T47D (cell line): ENCODE results near the gene CRTC1.

Source experiments
- DNase-seq, 2 experiments: peaks; one replicate each; pipeline versions ENCODE4 v3.0.0 to v3.0.0-alpha.2; 2011 to 2012; ENCODE audit warnings: low read depth in 1 of 2, low spot score in 1 of 2
- JUND ChIP-seq: IDR thresholded peaks from 2 replicates; pipeline ENCODE4 v1.6.1; 2012; ENCODE audit warnings: low read depth
- in situ Hi-C: cut with HindIII; loops from 2 replicates; pipeline ENCODE4 v1.10.0; 2016; ENCODE audit warnings: low sequenced_read_pairs, low pct_unique_long_range_greater_than_20kb

The CRTC1 gene

DNA sequence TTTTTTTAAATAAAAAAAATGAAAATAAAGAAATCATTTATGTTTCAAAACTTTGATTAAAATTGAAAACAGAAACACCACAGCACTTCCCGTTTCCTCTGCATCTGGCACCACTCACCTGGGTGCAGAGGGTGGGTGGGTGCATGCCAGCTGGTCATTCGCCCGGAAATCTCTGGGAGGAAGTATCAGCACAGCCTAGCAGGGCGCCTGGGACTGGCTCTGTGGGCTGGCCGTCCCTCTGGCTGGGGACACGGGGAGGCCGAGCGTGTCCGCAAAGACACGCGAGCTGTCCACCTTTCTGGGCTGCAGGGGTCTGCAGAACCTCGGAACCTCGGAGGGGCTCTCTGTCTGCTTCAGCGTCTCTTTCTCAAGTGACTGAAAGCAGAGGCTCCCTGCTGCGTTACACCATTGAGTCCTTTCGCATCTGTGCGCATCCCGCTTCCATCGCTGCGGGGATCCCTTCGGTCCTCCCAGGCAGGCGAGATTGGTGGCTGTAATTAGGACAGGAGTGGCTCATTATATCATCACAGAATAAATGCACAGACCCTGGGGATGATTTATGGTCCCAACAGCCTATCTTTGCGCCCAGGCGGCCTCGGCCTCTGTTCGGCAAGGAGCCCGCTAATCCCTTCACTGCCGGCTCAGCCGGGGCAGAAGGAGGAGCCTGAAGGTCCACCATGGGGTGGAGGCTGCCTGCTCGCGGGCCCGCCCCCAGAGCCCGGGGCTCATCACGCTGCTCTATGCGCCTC, 17.2 kb downstream of the CRTC1 start:
- no peak for DNase-seq
- in situ Hi-C loops: no loop called here
- TF ChIP-seq JUND: no peak

GRCh38 chr19:18701250-18701608, 17.7 kb downstream of the CRTC1 start:
- DNase-seq: no peak
- no peak for TF ChIP-seq JUND
- in situ Hi-C loops: no loop called here

GRCh38 chr19:18704054-18704453, 20.6 kb downstream of the CRTC1 start:
- DNase-seq: no peak
- in situ Hi-C loops: no loop called here
- TF ChIP-seq JUND: no peak

DNA sequence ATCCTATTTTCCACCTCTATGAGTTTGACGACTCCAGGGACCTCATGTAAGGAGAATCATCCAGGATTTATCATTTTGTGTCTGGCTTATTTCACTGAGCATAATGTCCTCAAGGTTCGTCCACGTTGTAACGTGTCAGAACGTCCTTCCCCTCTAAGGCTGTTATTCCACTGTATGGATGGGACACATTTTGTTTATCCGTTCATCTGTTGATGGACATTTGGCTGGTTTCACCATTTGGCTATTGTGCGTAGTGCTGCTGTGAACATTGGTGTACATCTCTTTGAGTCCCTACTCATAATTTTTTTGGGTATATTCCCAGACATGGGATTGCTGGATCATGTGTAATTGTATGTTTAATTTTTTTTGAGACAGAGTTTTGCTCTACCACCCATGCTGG, 21.5 kb downstream of the CRTC1 start:
- in situ Hi-C loops: no loop called here
- no peak for DNase-seq
- TF ChIP-seq JUND: no peak

DNA sequence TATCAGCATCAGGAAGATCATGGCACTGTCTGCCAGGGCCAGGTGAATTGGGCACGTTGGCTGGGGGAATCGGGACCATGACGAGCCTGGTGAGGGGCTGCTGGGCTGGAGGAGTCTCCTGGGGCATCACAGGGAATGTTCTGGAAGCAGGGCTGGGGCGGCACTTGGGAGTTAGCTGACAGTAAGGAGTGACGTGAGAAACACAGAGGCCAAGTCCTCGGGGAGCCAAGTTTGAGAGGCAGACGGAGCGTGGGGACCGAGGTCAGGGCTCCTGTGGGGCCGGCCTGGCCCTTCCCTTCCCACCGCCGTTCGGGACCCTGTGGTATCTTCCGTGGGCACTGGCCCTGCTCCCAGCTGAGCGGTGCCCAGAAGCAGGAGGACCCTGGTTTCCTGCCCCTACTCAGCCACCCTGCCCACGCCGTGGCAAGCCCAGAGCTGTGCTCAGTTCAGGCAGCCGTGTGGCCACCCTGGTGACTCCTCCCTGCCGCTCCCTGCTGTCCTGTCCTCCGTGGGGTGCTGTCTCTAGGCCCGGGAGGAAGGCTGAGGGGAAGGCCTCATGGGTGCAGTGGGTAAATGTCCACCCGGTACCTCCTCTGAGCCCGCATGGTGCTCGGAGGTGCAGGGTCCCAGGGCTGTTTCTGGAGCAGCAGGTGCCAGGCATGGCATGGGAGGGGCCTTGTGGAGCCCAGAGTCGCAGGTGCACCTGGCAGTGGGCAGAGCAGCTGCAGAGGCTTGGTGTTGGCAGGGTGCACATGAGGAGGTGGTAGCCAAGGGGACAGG, 25.2 kb downstream of the CRTC1 start:
- no peak for DNase-seq
- TF ChIP-seq JUND: no peak
- in situ Hi-C loops: no loop called here

GRCh38 chr19:18709546-18709945, 26.1 kb downstream of the CRTC1 start:
- in situ Hi-C loops: no loop called here
- no peak for TF ChIP-seq JUND
- DNase-seq: no peak

- in situ Hi-C loops: no loop called here
- no peak for DNase-seq
- TF ChIP-seq JUND: no peak
Observed at GRCh38 chr19:18710186-18710585, 26.7 kb downstream of the CRTC1 start.

- in situ Hi-C loops: no loop called here
- no peak for DNase-seq
- TF ChIP-seq JUND: no peak
Observed at GRCh38 chr19:18710996-18711751, 27.7 kb downstream of the CRTC1 start.

- in situ Hi-C loops: no loop called here
- no peak for DNase-seq
- TF ChIP-seq JUND: no peak
Observed at GRCh38 chr19:18711893-18712292, 28.4 kb downstream of the CRTC1 start.

DNA sequence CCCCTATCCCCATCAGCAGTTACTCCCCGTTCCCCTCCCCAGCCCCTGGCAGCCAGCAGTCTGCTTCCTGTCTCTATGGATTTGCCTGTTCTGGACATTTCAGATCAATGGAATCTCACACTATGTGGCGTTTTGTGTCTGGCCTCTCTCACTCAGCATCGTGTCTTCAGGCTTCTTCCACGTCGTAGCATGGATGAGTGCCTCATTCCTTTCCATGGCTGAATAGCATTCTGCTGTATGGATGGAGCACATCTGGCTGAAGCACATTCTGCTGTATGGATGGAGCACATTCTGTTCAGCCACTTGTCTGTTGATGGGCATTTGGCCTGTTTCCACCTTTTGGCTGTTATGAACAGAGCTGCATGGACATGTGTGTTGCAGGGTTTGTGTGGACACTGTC, 29.5 kb downstream of the CRTC1 start:
- TF ChIP-seq JUND: no peak
- DNase-seq: no peak
- in situ Hi-C loops: no loop called here

DNA sequence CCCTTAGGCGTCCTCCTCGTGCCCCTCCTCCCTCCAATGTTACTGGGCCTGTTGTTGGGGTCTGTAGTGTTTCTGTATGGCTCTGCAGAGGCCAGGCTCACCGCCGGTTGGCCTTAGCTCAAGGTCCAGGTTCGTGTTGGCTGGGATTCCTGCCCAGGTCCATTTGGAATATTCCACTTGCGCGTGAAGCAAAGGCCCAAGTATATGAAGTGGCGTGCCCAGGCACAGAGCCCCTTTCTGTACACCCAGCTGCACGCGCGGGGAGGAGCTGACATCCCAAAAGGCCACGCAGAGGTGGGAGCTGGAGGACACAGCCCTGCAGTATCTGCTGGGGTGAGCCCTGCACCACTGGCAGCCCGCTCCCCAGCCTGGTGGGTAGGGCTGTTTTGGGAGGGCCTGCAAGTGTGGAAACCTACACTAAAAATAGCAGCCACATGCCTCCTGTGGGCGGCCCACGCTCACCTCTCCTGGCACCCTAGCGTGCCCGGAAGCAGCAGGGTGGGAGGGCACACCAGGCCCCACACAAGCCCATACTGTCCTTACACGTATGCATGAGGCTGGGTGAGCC, 30.2 kb downstream of the CRTC1 start:
- no peak for TF ChIP-seq JUND
- DNase-seq: no peak
- in situ Hi-C loops: no loop called here

DNA sequence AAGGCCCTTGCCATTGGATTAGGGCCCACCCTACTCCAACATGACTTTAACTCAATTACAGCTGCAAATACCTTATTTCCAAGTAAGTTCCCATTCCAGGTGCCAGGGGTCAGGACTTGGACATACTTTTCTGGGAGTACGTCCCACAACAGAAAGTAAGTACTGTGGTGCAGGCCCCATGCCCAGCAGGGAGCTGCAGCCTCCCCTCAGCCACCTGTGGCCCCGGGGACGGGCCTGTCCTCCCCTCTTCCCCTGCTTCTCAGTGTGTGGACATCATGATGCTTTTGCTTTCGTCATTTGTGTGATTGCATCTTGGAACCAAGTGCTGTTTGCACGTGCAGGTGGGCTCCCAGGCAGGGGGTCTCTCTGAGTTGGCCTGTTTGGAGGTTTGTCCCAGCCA, 31.9 kb downstream of the CRTC1 start:
- in situ Hi-C loops: no loop called here
- DNase-seq: no peak
- no peak for TF ChIP-seq JUND

- DNase-seq: no peak
- no peak for TF ChIP-seq JUND
- in situ Hi-C loops: no loop called here
Observed at GRCh38 chr19:18716857-18717256, 33.4 kb downstream of the CRTC1 start.
